ENCODE data around the gene CLDN14.

GRCh38 chr21:36452281-36452825, 27.6 kb downstream of the CLDN14 start:
- TF ChIP-seq, protein P1, sequence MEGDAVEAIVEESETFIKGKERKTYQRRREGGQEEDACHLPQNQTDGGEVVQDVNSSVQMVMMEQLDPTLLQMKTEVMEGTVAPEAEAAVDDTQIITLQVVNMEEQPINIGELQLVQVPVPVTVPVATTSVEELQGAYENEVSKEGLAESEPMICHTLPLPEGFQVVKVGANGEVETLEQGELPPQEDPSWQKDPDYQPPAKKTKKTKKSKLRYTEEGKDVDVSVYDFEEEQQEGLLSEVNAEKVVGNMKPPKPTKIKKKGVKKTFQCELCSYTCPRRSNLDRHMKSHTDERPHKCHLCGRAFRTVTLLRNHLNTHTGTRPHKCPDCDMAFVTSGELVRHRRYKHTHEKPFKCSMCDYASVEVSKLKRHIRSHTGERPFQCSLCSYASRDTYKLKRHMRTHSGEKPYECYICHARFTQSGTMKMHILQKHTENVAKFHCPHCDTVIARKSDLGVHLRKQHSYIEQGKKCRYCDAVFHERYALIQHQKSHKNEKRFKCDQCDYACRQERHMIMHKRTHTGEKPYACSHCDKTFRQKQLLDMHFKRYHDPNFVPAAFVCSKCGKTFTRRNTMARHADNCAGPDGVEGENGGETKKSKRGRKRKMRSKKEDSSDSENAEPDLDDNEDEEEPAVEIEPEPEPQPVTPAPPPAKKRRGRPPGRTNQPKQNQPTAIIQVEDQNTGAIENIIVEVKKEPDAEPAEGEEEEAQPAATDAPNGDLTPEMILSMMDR (IDR thresholded peaks at IDR 0.05; ENCODE audit: low read depth, low read length): no peak
- TF ChIP-seq POLR2A (IDR thresholded peaks at IDR 0.05; ENCODE audit: extremely low read depth, insufficient read length): no peak

Data from NB4 (cell line).